HepG2 (cell line): Measurements from ENCODE around the gene PRR9. TPM values are rescaled to one million over a fixed set of nuclear protein-coding genes. Genes with fewer than 3 reads are reported as not detected.

Source experiments
- ATAC-seq: fragments of 200-7000 bp; cut with Tn5 transposase; 3 replicates; pipeline ENCODE4 v1.9.1; 2020; ENCODE audit warnings: mild to moderate bottlenecking, moderate library complexity
- BruUV-seq: library from RNA; stranded (reverse); fragments of 400-500 nt; replicated peaks from 2 replicates; lab custom pipeline; 2021; lab: Mats Ljungman, UMichigan
- CTCF ChIA-PET: fragments of 300-600 bp; formaldehyde crosslinking; extraction: SDS; loops from one replicate; lab custom pipeline; 2021; ENCODE audit warnings: low total read pairs, inconsistent platforms, low intra/inter-chr PET ratio; lab: Yijun Ruan, JAX
- POLR2A ChIA-PET: fragments of 350-600 bp; sonication (Branson Sonifier 250); formaldehyde crosslinking; loops from one replicate; lab custom pipeline; 2020; ENCODE audit warnings: antibody characterized with exemption, inconsistent platforms; lab: Yijun Ruan, JAX
- DNase-seq: peaks from one replicate; pipeline ENCODE4 v3.0.0-alpha.2; 2015; ENCODE audit warnings: low spot score
- FAIRE-seq: peaks from 3 replicates; lab custom pipeline; 2011; peaks lifted over from hg19 to GRCh38; lab: Jason Lieb, UNC
- H2AFZ ChIP-seq: one replicate; pipeline ENCODE4 v1.6.1; 2011; ENCODE audit warnings: low read length, inconsistent platforms
- H3K27ac ChIP-seq: fragments of 300-600 bp; 3 replicates; pipeline ENCODE4 v1.8.0; 2011; ENCODE audit warnings: mixed run types, mild to moderate bottlenecking, mixed read lengths, low read length, inconsistent platforms; ENCODE audit not compliant: insufficient read depth; ENCODE audit errors: extremely low read length
- H3K27me3 ChIP-seq, 2 experiments: fragments of 200-600 bp in 1 of 2; 2 replicates in 1 of 2; 3 replicates in 1 of 2; pipeline versions ENCODE4 v1.6.0 to v1.8.0; 2011; ENCODE audit warnings: low read length in 2 of 2, mild to moderate bottlenecking in 2 of 2, moderate library complexity in 2 of 2, inconsistent platforms in 1 of 2; ENCODE audit not compliant: insufficient read depth in 2 of 2, control insufficient read depth in 1 of 2
- H3K36me3 ChIP-seq, 2 experiments: fragments of 200-600 bp in 1 of 2; replicated peaks in 1 of 2; 2 replicates in 1 of 2; 3 replicates in 1 of 2; pipeline versions ENCODE4 v1.5.1 to v1.8.0; 2011; ENCODE audit warnings: low read length in 2 of 2, inconsistent platforms in 1 of 2; ENCODE audit not compliant: insufficient read depth in 2 of 2, control insufficient read depth in 1 of 2
- H3K4me1 ChIP-seq: 2 replicates; pipeline ENCODE4 v1.5.1; 2012; ENCODE audit warnings: low read length, inconsistent platforms; ENCODE audit not compliant: insufficient read depth
- H3K4me2 ChIP-seq: 2 replicates; pipeline ENCODE4 v1.6.0; 2011; ENCODE audit warnings: low read depth, low read length, inconsistent platforms
- H3K4me3 ChIP-seq, 3 experiments: fragments of 200-600 bp in 1 of 3; sonication (generic), shearing (Covaris generic) in 1 of 3; replicated peaks in 1 of 3; 2 replicates each; pipeline ENCODE4 v1.5.1; 2011 to 2016; ENCODE audit warnings: low read length in 3 of 3, inconsistent platforms in 2 of 3, low read depth in 2 of 3, mild to moderate bottlenecking in 2 of 3, control low read depth in 1 of 3, mixed read lengths in 1 of 3; ENCODE audit not compliant: insufficient read depth in 1 of 3
- H3K79me2 ChIP-seq: one replicate; pipeline ENCODE4 v1.6.1; 2011; ENCODE audit warnings: low read length, inconsistent platforms; ENCODE audit not compliant: insufficient read depth
- H3K9ac ChIP-seq: 2 replicates; pipeline ENCODE4 v1.6.0; 2011; ENCODE audit warnings: mild to moderate bottlenecking, low read depth, low read length, inconsistent platforms; ENCODE audit not compliant: insufficient read depth
- H3K9me3 ChIP-seq: 2 replicates; pipeline ENCODE4 v1.5.1; 2012; ENCODE audit warnings: mild to moderate bottlenecking, low read length
- H4K20me1 ChIP-seq: 2 replicates; pipeline ENCODE4 v1.6.0; 2011; ENCODE audit warnings: inconsistent platforms, mild to moderate bottlenecking, low read length, moderate library complexity; ENCODE audit not compliant: insufficient read depth
- HMGA1 ChIP-seq: sonication (generic); formaldehyde crosslinking; conservative IDR thresholded peaks from 2 replicates; pipeline ENCODE4 v1.4.0; 2020; ENCODE audit warnings: missing genetic modification reagents
- HNRNPLL ChIP-seq: fragments of 200-400 bp; formaldehyde crosslinking; IDR thresholded peaks from 2 replicates; pipeline ENCODE4 v1.6.1; 2017; ENCODE audit warnings: mild to moderate bottlenecking, low read depth, low read length; ENCODE audit not compliant: poor library complexity, severe bottlenecking
- NR1H2 ChIP-seq: sonication (generic); formaldehyde crosslinking; IDR thresholded peaks from 2 replicates; pipeline ENCODE4 v1.8.1; 2022; ENCODE audit warnings: low read depth, missing genetic modification reagents, borderline replicate concordance
- RAD21 ChIP-seq: fragments of 450-650 bp; formaldehyde crosslinking; IDR thresholded peaks from 2 replicates; pipeline ENCODE4 v1.5.0; 2020; ENCODE audit warnings: mild to moderate bottlenecking
- RXRA ChIP-seq: sonication (generic); formaldehyde crosslinking; IDR thresholded peaks from 2 replicates; pipeline ENCODE4 v1.5.1; 2020; ENCODE audit warnings: missing genetic modification reagents
- ZBTB7B ChIP-seq: sonication (generic); formaldehyde crosslinking; IDR thresholded peaks from 2 replicates; pipeline ENCODE4 v1.4.0; 2020; ENCODE audit warnings: missing genetic modification reagents
- ZFX ChIP-seq: sonication (generic); formaldehyde crosslinking; IDR thresholded peaks from 2 replicates; pipeline ENCODE4 v1.4.0; 2020; ENCODE audit warnings: mild to moderate bottlenecking, low read depth, missing genetic modification reagents, moderate library complexity
- ZNF234 ChIP-seq: sonication (generic); formaldehyde crosslinking; conservative IDR thresholded peaks from 2 replicates; pipeline ENCODE4 v1.5.1; 2020; ENCODE audit warnings: mild to moderate bottlenecking, missing genetic modification reagents
- ZNF788 ChIP-seq: sonication (generic); formaldehyde crosslinking; IDR thresholded peaks from 2 replicates; pipeline ENCODE4 v1.5.0; 2020; ENCODE audit warnings: mild to moderate bottlenecking, missing genetic modification reagents, borderline replicate concordance
- WGBS: methylation state at CpG from one replicate; pipeline ENCODE4 v1.1.6; 2017; ENCODE audit warnings: low lambda C conversion rate; 5-methylcytosine and 5-hydroxymethylcytosine counted together
- in situ Hi-C: cut with HindIII; loops from 2 replicates; pipeline ENCODE4 v1.10.0; 2017; ENCODE audit warnings: low pct_unique_long_range_greater_than_20kb; ENCODE audit not compliant: extremely low pct_ligation_motif_present
- intact Hi-C: fragments of 100-400 bp; cut with micrococcal nuclease; formaldehyde crosslinking; loops from one replicate; pipeline ENCODE4 v1.10.0; 2022; ENCODE audit not compliant: unreplicated experiment
- polyA plus RNA-seq, 8 experiments: library from polyadenylated mRNA; depleted of rRNA in 3 of 8; stranded (reverse) in 7 of 8; unstranded in 1 of 8; fragments of >200 nt; fragmentation: Illumina TruSeq in 4 of 8; extraction: Trizol in 4 of 8; gene quantifications; 2 replicates each; pipeline versions ENCODE4 v1.2.1 to v1.2.3, GENCODE V29; 2011 to 2016; ENCODE audit warnings: low read depth in 4 of 8, missing spikeins in 1 of 8, mixed read lengths in 1 of 8; ENCODE audit not compliant: insufficient read depth in 1 of 8
- total RNA-seq, 5 experiments: library from RNA; depleted of rRNA; stranded (reverse); fragments of >200 nt; fragmentation: Illumina TruSeq; extraction: Trizol; gene quantifications; 2 replicates each; pipeline ENCODE4 v1.2.3, GENCODE V29; 2016; ENCODE audit warnings: low read depth in 1 of 5
- TF ChIP-seq, protein P1 (sequence below): sonication (generic); formaldehyde crosslinking; IDR thresholded peaks from 2 replicates; pipeline ENCODE4 v1.5.0; 2020; ENCODE audit warnings: mild to moderate bottlenecking, missing genetic modification reagents, borderline replicate concordance

Gene PRR9
- total and polyA plus RNA-seq, 2 of the 13 experiments (the other 11 are each of a cell fraction or from before 2014, with no cell fraction given) = not detected

- Histone ChIP-seq H3K27ac (no peak overlapping the region), H3K4me1 (no peaks in the 10 kb centered on the region), H3K9ac (no peak overlapping the region), H3K9me3 (peaks cover 7% of the 10 kb centered on the region), H3K27me3 (no peaks in the 10 kb centered on the region), H3K79me2 (no peaks in the 10 kb centered on the region)
- intact Hi-C loops = no loop called here
- no TSS peak for BruUV-seq
- ChIA-PET CTCF (no interaction called here), POLR2A (no interaction called here)
- TF ChIP-seq ZNF234 = no peak
- TF ChIP-seq HNRNPLL = no peak
- no peak for TF ChIP-seq RAD21 (CRISPR knock-in tag)
- TF ChIP-seq ZFX = no peak
- TF ChIP-seq, all 625 proteins: peak for 0
- H2AFZ ChIP-seq = no peak overlapping the region
- FAIRE-seq = no peak
- WGBS = no CpG with 5 or more reads among the region's 1 CpG
- H3K4me2 ChIP-seq = no peak overlapping the region
- no peaks in the 10 kb centered on the region for H3K36me3 ChIP-seq
- no peak for DNase-seq
- ATAC-seq = no peak
- in situ Hi-C loops = no loop called here
- no peaks in the 10 kb centered on the region for H4K20me1 ChIP-seq
- H3K4me3 ChIP-seq = no peak overlapping the region
Observed at GRCh38 chr1:153246018-153246417, 28.6 kb downstream of the PRR9 start.

- ChIA-PET CTCF (no interaction called here), POLR2A (no interaction called here)
- no peak for ATAC-seq
- WGBS = 0% methylated on average over 2 of the region's 2 CpGs
- Histone ChIP-seq H3K4me2 (no peak overlapping the region), H3K27ac (no peak overlapping the region), H3K36me3 (no peaks in the 10 kb centered on the region), H2AFZ (no peak overlapping the region), H3K9ac (no peak overlapping the region), H4K20me1 (no peaks in the 10 kb centered on the region), H3K79me2 (no peaks in the 10 kb centered on the region), H3K4me3 (no peak overlapping the region), H3K4me1 (no peaks in the 10 kb centered on the region), H3K9me3 (peaks cover 7% of the 10 kb centered on the region), H3K27me3 (no peaks in the 10 kb centered on the region)
- no TSS peak for BruUV-seq
- no peak for FAIRE-seq
- intact Hi-C loops (no loop called here), in situ Hi-C loops (no loop called here)
- no peak for DNase-seq
- TF ChIP-seq, protein P1, sequence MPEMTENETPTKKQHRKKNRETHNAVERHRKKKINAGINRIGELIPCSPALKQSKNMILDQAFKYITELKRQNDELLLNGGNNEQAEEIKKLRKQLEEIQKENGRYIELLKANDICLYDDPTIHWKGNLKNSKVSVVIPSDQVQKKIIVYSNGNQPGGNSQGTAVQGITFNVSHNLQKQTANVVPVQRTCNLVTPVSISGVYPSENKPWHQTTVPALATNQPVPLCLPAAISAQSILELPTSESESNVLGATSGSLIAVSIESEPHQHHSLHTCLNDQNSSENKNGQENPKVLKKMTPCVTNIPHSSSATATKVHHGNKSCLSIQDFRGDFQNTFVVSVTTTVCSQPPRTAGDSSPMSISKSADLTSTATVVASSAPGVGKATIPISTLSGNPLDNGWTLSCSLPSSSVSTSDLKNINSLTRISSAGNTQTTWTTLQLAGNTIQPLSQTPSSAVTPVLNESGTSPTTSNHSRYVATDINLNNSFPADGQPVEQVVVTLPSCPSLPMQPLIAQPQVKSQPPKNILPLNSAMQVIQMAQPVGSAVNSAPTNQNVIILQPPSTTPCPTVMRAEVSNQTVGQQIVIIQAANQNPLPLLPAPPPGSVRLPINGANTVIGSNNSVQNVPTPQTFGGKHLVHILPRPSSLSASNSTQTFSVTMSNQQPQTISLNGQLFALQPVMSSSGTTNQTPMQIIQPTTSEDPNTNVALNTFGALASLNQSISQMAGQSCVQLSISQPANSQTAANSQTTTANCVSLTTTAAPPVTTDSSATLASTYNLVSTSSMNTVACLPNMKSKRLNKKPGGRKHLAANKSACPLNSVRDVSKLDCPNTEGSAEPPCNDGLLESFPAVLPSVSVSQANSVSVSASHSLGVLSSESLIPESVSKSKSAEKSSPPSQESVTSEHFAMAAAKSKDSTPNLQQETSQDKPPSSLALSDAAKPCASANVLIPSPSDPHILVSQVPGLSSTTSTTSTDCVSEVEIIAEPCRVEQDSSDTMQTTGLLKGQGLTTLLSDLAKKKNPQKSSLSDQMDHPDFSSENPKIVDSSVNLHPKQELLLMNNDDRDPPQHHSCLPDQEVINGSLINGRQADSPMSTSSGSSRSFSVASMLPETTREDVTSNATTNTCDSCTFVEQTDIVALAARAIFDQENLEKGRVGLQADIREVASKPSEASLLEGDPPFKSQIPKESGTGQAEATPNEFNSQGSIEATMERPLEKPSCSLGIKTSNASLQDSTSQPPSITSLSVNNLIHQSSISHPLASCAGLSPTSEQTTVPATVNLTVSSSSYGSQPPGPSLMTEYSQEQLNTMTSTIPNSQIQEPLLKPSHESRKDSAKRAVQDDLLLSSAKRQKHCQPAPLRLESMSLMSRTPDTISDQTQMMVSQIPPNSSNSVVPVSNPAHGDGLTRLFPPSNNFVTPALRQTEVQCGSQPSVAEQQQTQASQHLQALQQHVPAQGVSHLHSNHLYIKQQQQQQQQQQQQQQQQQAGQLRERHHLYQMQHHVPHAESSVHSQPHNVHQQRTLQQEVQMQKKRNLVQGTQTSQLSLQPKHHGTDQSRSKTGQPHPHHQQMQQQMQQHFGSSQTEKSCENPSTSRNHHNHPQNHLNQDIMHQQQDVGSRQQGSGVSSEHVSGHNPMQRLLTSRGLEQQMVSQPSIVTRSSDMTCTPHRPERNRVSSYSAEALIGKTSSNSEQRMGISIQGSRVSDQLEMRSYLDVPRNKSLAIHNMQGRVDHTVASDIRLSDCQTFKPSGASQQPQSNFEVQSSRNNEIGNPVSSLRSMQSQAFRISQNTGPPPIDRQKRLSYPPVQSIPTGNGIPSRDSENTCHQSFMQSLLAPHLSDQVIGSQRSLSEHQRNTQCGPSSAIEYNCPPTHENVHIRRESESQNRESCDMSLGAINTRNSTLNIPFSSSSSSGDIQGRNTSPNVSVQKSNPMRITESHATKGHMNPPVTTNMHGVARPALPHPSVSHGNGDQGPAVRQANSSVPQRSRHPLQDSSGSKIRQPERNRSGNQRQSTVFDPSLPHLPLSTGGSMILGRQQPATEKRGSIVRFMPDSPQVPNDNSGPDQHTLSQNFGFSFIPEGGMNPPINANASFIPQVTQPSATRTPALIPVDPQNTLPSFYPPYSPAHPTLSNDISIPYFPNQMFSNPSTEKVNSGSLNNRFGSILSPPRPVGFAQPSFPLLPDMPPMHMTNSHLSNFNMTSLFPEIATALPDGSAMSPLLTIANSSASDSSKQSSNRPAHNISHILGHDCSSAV (CRISPR knock-in tag) = no peak
- TF ChIP-seq ZNF788 (CRISPR knock-in tag) (no peak), HMGA1 (CRISPR knock-in tag) (no peak), ZBTB7B (CRISPR knock-in tag) (no peak), RXRA (CRISPR knock-in tag) (no peak), NR1H2 (CRISPR knock-in tag) (no peak)
Observed at GRCh38 chr1:153246825-153247224, 29.4 kb downstream of the PRR9 start.
